Nephron (organoid): ENCODE measurements around the gene FIBCD1.

ENCODE experiments used
- H3K27ac Mint-ChIP-seq, 3 experiments: 2 replicates each; pipeline ENCODE4 v1.8.0; 2020; ENCODE audit warnings: mixed read lengths in 3 of 3, mild to moderate bottlenecking in 2 of 3, moderate library complexity in 1 of 3
- H3K27me3 Mint-ChIP-seq: 2 replicates; pipeline ENCODE4 v1.8.0; 2021; ENCODE audit warnings: low read depth, mild to moderate bottlenecking, moderate library complexity, mixed read lengths
- H3K36me3 Mint-ChIP-seq: 2 replicates; pipeline ENCODE4 v1.8.0; 2020; ENCODE audit warnings: low read depth, mixed read lengths
- H3K4me1 Mint-ChIP-seq: 2 replicates; pipeline ENCODE4 v1.8.0; 2020; ENCODE audit warnings: mixed read lengths
- H3K4me3 Mint-ChIP-seq, 3 experiments: 2 replicates each; pipeline ENCODE4 v1.8.0; 2020; ENCODE audit warnings: mild to moderate bottlenecking in 3 of 3, mixed read lengths in 3 of 3, moderate library complexity in 2 of 3
- H3K9me3 Mint-ChIP-seq: 2 replicates; pipeline ENCODE4 v1.8.0; 2020; ENCODE audit warnings: mixed read lengths
- TF ChIP-seq, protein P1 (sequence below), 3 experiments: fragments of 200-600 bp; sonication (generic); IDR thresholded peaks; one replicate each; pipeline ENCODE4 v1.5.0; 2021; ENCODE audit warnings: antibody characterized with exemption in 3 of 3; ENCODE audit not compliant: unreplicated experiment in 3 of 3

FIBCD1 gene

DNA sequence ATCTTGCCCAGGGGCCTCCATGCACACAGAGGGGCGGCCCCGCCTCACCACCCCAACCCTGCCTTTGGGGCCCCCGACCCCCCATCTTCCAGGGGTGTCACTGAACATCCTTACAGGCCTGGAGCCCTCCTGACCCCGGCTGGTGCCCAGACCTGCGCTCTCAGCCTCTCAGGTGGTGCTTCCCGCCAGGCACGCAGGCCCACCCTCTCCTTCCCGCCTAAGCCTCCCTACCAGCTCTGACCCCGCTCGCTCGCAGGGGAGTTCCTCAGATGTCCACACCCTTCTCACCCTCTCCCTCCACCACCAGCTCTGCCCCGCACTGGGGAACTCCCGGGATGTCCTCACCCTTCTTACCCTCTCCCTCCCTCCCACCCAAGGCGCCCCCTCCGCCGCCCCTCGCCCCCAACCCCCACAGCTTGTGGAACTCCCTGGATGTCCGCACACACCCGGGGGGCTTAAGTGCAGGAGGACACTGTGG is 30.1 kb downstream of the FIBCD1 start:
- TF ChIP-seq, protein P1, sequence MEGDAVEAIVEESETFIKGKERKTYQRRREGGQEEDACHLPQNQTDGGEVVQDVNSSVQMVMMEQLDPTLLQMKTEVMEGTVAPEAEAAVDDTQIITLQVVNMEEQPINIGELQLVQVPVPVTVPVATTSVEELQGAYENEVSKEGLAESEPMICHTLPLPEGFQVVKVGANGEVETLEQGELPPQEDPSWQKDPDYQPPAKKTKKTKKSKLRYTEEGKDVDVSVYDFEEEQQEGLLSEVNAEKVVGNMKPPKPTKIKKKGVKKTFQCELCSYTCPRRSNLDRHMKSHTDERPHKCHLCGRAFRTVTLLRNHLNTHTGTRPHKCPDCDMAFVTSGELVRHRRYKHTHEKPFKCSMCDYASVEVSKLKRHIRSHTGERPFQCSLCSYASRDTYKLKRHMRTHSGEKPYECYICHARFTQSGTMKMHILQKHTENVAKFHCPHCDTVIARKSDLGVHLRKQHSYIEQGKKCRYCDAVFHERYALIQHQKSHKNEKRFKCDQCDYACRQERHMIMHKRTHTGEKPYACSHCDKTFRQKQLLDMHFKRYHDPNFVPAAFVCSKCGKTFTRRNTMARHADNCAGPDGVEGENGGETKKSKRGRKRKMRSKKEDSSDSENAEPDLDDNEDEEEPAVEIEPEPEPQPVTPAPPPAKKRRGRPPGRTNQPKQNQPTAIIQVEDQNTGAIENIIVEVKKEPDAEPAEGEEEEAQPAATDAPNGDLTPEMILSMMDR (IDR thresholded peaks at IDR 0.05; ENCODE audit: unreplicated experiment in 3 of 3) = no peak
- H3K4me1 Mint-ChIP-seq = peaks cover 4% of the 10 kb centered on the region
- no peaks in the 10 kb centered on the region for H3K9me3 Mint-ChIP-seq

DNA sequence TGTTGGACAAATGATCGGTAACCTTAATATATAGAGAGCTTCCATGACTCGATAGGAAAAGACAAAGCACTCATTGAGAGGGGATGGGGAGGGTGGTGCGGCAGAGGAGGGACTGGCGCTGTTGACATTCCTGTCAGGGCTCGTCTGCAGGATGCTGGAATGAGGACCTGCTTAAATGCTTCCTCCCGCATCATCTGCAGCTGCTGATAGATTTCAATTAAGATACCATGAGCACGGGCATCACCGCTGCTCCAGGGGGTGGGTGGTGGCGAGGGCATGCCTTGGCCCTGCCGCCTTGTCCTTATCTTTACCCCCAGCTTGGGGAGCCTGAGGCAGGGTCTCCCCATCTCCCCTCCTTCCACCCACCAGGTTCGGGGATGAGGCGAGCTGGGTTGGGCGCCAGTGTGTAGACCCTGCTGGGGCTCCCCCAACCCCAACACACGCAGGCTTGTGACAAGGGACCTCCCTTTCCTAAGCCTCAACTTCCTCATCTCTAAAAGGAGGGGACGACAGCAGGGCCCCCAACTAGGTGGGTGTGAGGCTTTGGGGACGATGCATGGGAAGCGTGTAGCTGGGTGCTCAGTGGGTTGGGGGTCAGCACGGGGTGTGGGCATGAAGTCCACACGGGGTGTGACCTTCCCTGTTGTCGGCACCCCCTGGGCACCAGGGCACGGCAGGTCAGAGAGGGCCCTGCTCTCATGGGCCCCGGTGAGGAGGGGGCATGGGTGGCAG is 30.7 kb downstream of the FIBCD1 start:
- Mint-ChIP-seq H3K36me3 (no peaks in the 10 kb centered on the region), H3K4me1 (peaks cover 4% of the 10 kb centered on the region)

More for the DNA sequence above, 30.1 kb downstream of the FIBCD1 start:
- H3K27ac Mint-ChIP-seq = no peak overlapping the region
- peaks cover 33% of the 10 kb centered on the region for H3K27me3 Mint-ChIP-seq
- no peaks in the 10 kb centered on the region for H3K36me3 Mint-ChIP-seq
- no peak overlapping the region for H3K4me3 Mint-ChIP-seq

GRCh38 chr9:130906735-130907416 is 32.2 kb downstream of the FIBCD1 start:
- H3K9me3 Mint-ChIP-seq = no peaks in the 10 kb centered on the region

More for the DNA sequence above, 30.7 kb downstream of the FIBCD1 start:
- no peak overlapping the region for H3K4me3 Mint-ChIP-seq
- H3K27me3 Mint-ChIP-seq = peaks cover 33% of the 10 kb centered on the region
- no peaks in the 10 kb centered on the region for H3K9me3 Mint-ChIP-seq
- TF ChIP-seq, protein P1 (IDR thresholded peaks at IDR 0.05; ENCODE audit: unreplicated experiment in 3 of 3) = no peak
- no peak overlapping the region for H3K27ac Mint-ChIP-seq

GRCh38 chr9:130905902-130906734 is 32.9 kb downstream of the FIBCD1 start:
- peaks cover 19% of the 10 kb centered on the region for H3K27me3 Mint-ChIP-seq
- TF ChIP-seq, protein P1 (IDR thresholded peaks at IDR 0.05; ENCODE audit: unreplicated experiment in 3 of 3) = no peak
- no peak overlapping the region for H3K27ac Mint-ChIP-seq
- no peaks in the 10 kb centered on the region for H3K9me3 Mint-ChIP-seq
- no peak overlapping the region for H3K4me3 Mint-ChIP-seq
- H3K4me1 Mint-ChIP-seq = peaks cover 4% of the 10 kb centered on the region
- H3K36me3 Mint-ChIP-seq = no peaks in the 10 kb centered on the region

More at GRCh38 chr9:130906735-130907416, 32.2 kb downstream of the FIBCD1 start:
- TF ChIP-seq, protein P1 (IDR thresholded peaks at IDR 0.05; ENCODE audit: unreplicated experiment in 3 of 3) = no peak
- H3K27ac Mint-ChIP-seq = no peak overlapping the region
- no peaks in the 10 kb centered on the region for H3K36me3 Mint-ChIP-seq
- peaks cover 20% of the 10 kb centered on the region for H3K27me3 Mint-ChIP-seq
- H3K4me1 Mint-ChIP-seq = peaks cover 4% of the 10 kb centered on the region
- H3K4me3 Mint-ChIP-seq = no peak overlapping the region

DNA sequence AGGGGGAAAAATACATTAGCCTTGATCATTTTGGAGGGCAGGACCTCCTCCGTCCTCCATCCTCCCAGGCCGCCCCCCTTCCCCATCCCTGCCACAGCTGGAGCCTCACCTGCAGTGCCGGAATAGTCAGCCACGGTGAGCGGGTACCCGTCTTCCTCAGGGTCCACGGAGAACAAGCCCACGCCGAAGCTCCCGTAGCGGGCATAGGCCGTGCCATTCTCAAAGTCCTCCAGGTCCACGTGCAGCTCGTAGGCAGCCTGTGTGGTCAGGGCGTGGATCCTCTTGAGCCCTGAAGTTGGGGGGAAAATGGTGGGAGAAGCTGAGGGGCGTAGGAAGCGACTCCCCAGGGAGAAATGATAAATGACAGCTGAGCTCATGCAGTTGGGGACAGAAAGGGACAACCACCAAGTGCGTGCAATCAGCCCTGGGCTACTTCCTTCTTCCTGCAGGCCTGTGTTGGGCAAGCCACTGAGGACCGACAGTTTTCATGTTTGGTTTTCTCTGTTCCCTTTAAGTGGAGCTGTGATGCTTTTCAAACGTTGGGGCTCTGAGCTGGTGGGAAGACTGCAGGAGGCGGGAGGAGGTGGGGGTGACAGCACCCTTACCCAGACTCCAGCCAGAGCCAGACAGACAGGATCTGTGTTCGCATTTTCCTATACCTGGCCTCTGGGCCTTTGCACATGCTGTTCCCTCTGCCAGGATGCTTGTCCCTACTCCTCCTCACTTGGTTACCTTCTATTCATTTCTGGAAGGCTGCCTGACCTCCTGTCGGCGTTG is 33.7 kb downstream of the FIBCD1 start:
- peaks cover 18% of the 10 kb centered on the region for H3K27me3 Mint-ChIP-seq
- no peak overlapping the region for H3K4me3 Mint-ChIP-seq
- no peak overlapping the region for H3K27ac Mint-ChIP-seq
- no peaks in the 10 kb centered on the region for H3K9me3 Mint-ChIP-seq
- no peaks in the 10 kb centered on the region for H3K36me3 Mint-ChIP-seq
- H3K4me1 Mint-ChIP-seq = no peaks in the 10 kb centered on the region
- TF ChIP-seq, protein P1 (IDR thresholded peaks at IDR 0.05; ENCODE audit: unreplicated experiment in 3 of 3) = no peak
